Measurements from ENCODE around the gene PRLR. TPM values are rescaled to one million over a fixed set of nuclear protein-coding genes. Genes with fewer than 3 reads are reported as not detected.
A peak's percentile ranks its signal among the peaks of the same experiment; 100 is the strongest.

The PRLR gene
- total RNA-seq = not detected

DNA sequence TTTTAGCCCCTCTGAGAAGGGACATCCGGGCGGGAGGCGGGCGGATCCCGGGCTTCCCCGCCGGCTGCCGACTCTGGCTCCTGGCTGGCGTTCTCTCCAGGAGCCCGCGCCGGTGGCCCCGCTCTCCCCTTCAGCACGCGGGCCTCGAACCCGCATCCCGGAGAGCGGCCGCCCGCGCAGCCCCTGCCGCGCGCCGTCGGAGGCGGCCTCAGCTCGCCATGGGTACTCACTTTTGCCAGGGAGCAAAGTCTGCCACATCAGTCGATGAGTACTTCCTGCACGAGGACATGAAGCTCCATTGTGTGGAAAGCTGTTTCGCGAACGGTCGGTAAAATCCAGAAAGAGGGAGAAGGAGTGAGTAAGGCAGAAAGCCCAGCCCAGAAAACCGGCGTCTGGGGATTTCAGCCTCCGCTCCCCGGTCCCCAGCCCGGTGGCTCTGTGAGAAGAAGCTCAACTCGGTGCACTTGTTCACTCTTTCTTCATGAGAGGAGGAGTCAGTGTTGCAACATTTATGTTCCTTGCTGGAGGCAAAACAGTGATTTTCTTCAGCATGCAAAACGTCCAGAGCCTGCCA, at the start of gene PRLR:
TSS of gene PRLR (minus strand) at position 450 of the 574 bp plus-strand sequence. CDS start 140,867 bp downstream, outside the sequence.
- H3K4me3 Mint-ChIP-seq = peak within 1 kb of the TSS; percentile 6
- peak; percentile 2 for DNase-seq
- intact Hi-C loops (cut with micrococcal nuclease) = no loop called here
- no peak within 1 kb of the TSS for H3K27ac Mint-ChIP-seq
- H3K9me3 Mint-ChIP-seq = no peaks in the 10 kb centered on the region
- TF ChIP-seq, protein P1, sequence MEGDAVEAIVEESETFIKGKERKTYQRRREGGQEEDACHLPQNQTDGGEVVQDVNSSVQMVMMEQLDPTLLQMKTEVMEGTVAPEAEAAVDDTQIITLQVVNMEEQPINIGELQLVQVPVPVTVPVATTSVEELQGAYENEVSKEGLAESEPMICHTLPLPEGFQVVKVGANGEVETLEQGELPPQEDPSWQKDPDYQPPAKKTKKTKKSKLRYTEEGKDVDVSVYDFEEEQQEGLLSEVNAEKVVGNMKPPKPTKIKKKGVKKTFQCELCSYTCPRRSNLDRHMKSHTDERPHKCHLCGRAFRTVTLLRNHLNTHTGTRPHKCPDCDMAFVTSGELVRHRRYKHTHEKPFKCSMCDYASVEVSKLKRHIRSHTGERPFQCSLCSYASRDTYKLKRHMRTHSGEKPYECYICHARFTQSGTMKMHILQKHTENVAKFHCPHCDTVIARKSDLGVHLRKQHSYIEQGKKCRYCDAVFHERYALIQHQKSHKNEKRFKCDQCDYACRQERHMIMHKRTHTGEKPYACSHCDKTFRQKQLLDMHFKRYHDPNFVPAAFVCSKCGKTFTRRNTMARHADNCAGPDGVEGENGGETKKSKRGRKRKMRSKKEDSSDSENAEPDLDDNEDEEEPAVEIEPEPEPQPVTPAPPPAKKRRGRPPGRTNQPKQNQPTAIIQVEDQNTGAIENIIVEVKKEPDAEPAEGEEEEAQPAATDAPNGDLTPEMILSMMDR (IDR thresholded peaks at IDR 0.05) = no peak
- H3K27me3 Mint-ChIP-seq = peaks cover 56% of the 10 kb centered on the region
- peaks cover 5% of the 10 kb centered on the region for H3K4me1 Mint-ChIP-seq (ENCODE audit: low read depth)
- ChIA-PET POLR2A (no interaction called here), CTCF (interaction anchor here (1.2 kb wide), 1 partner anchor 17 kb away, joined by 3 read pairs; no protein-coding TSS in a partner anchor)
- no peak for ATAC-seq
- H3K36me3 Mint-ChIP-seq (ENCODE audit: low read depth) = no peaks in the 10 kb centered on the region

DNA sequence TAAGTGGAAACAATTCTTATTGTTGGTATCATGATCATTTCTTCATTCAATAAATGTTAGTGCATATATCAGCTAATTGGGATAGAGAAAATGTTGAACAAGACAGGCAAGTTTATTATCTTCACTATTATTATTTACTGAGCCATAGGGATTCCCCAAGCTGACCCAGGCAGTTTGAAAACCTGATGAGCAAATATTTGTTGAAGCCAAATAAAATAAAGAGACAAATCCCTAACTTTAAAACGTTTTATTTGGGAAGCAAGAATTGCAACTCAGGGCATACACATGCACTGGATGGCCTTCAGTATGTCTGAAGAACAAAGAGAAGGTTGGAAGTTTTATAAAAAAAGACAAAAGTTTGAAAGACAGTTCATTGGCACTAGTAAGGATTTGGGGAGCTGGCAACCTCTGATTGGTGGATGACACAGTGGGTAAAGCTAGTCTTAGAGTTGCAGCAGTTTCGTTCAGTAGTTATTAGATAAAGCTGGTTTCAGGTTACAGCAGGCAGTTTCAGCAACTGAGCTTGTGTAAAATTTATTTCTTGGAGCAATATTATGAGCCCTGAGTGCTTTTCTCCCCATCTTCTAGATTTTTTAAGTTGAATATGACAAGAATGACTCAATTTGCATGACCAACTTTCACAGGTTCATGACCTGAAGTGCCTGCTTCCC, 44.7 kb upstream of the PRLR start:
- H3K4me1 Mint-ChIP-seq (ENCODE audit: low read depth) = no peaks in the 10 kb centered on the region
- H3K27me3 Mint-ChIP-seq = peaks cover 8% of the 10 kb centered on the region
- H3K27ac Mint-ChIP-seq = no peak overlapping the region
- no peak for ATAC-seq
- H3K9me3 Mint-ChIP-seq = no peaks in the 10 kb centered on the region
- ChIA-PET CTCF (no interaction called here), POLR2A (no interaction called here)
- TF ChIP-seq, protein P1 (IDR thresholded peaks at IDR 0.05) = no peak
- intact Hi-C loops (cut with micrococcal nuclease) = no loop called here
- no peak overlapping the region for H3K4me3 Mint-ChIP-seq
- DNase-seq = no peak
- H3K36me3 Mint-ChIP-seq (ENCODE audit: low read depth) = no peaks in the 10 kb centered on the region

DNA sequence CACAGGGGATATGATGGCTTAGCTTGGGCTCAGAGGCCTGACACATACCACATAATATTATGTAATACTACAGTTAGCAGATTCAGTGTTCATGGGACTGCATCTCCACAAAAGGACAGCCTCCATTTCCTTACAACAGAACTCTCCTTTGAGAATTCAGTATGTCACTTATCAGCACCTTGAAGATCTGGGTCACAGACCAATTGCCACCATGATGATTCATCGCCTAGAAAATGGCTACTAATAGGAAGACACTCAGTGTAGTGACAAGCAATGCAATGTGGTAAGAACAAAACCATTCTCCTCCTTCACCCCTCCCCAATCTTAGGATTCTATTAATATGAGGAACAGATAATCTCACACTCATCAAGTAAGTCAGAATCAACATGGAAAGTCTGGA, 38.7 kb upstream of the PRLR start:
- no peaks in the 10 kb centered on the region for H3K9me3 Mint-ChIP-seq
- no peak for DNase-seq
- no peaks in the 10 kb centered on the region for H3K4me1 Mint-ChIP-seq (ENCODE audit: low read depth)
- H3K4me3 Mint-ChIP-seq = no peak overlapping the region
- H3K36me3 Mint-ChIP-seq (ENCODE audit: low read depth) = no peaks in the 10 kb centered on the region
- ATAC-seq = no peak
- TF ChIP-seq, protein P1 (IDR thresholded peaks at IDR 0.05) = no peak
- no peaks in the 10 kb centered on the region for H3K27me3 Mint-ChIP-seq
- ChIA-PET CTCF (no interaction called here), POLR2A (no interaction called here)
- intact Hi-C loops (cut with micrococcal nuclease) = no loop called here
- H3K27ac Mint-ChIP-seq = no peak overlapping the region

DNA sequence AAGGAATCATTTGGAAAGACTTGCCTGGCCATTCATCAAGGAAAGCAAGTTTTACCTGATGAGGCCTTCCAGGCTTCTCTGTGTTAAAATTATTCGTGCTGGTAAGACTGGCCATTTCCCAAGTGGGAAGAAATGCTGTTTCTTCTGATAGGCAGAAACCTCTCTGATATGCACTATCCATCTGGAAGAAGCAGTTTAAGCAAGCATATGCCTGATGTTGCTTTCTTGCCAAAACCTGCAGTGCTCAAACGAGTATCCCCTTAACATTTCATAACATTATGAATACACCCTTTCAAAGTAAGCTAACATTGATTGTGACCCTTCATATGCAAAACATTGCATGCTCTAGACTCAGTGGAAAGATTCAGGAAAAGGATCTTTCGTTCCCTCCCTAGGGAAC, 36.0 kb upstream of the PRLR start:
- Mint-ChIP-seq H3K27ac (no peak overlapping the region), H3K27me3 (peaks cover 2% of the 10 kb centered on the region), H3K4me1 (ENCODE audit: low read depth) (no peaks in the 10 kb centered on the region), H3K4me3 (no peak overlapping the region), H3K36me3 (ENCODE audit: low read depth) (no peaks in the 10 kb centered on the region), H3K9me3 (no peaks in the 10 kb centered on the region)
- CTCF ChIA-PET = no interaction called here
- ATAC-seq (no peak), DNase-seq (no peak)
- intact Hi-C loops (cut with micrococcal nuclease) = no loop called here
- TF ChIP-seq, protein P1 (IDR thresholded peaks at IDR 0.05) = no peak
- POLR2A ChIA-PET = no interaction called here

DNA sequence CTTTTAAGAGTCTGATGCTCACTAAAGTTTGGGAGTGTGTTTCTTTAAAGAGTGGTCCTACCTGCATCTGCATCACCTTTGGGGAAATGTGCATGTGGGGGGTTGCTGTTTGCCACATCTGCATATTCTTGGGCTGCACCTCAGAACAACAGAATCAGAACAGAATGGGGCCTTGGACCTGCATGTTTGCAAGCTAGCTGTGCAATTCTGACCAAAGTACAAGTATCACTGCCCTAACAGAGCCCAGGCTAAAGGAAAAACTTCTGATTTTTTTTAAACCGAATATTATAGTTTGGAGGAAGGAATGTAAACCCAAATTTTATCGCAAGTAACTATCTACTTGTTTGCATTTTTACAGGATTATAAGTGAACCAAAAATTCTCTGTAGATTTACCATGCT, 34.2 kb upstream of the PRLR start:
- CTCF ChIA-PET = no interaction called here
- ATAC-seq (no peak), DNase-seq (no peak)
- Mint-ChIP-seq H3K4me1 (ENCODE audit: low read depth) (no peaks in the 10 kb centered on the region), H3K9me3 (no peaks in the 10 kb centered on the region), H3K36me3 (ENCODE audit: low read depth) (no peaks in the 10 kb centered on the region), H3K27ac (no peak overlapping the region), H3K4me3 (no peak overlapping the region), H3K27me3 (peaks cover 8% of the 10 kb centered on the region)
- intact Hi-C loops (cut with micrococcal nuclease) = no loop called here
- POLR2A ChIA-PET = interaction anchor here (0.6 kb wide), 1 partner anchor 107 kb away, joined by 3 read pairs; no protein-coding TSS in a partner anchor
- TF ChIP-seq, protein P1 (IDR thresholded peaks at IDR 0.05) = no peak
